ENCODE results near the gene LRRC1.

Gene LRRC1

DNA sequence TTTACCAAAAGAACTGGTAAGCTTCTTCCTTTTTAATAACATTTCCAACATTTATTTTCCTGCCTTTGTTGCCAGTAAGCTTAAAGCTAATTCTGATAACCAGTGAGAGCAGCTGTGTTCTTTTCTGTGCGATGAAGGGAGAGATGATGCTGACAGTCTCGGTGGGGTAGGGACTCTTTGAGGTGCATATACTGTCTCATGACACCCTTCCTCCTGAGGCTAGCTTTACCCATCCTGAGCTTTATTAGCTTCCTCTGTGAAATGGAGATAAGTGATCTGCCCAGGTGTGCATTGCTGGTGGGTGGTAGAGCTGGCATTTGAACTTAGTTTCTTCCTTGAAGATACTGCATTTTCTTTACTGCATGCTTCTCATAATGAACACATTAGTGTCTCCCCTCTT, 92.5 kb downstream of the LRRC1 start:
- Mint-ChIP-seq H3K9me3 (no peaks in the 10 kb centered on the region), H3K36me3 (no peaks in the 10 kb centered on the region), H3K27ac (no peak overlapping the region), H3K27me3 (no peaks in the 10 kb centered on the region), H3K4me3 (no peak overlapping the region), H3K4me1 (no peaks in the 10 kb centered on the region)
- DNase-seq: no peak
- CTCF ChIA-PET: no interaction called here

DNA sequence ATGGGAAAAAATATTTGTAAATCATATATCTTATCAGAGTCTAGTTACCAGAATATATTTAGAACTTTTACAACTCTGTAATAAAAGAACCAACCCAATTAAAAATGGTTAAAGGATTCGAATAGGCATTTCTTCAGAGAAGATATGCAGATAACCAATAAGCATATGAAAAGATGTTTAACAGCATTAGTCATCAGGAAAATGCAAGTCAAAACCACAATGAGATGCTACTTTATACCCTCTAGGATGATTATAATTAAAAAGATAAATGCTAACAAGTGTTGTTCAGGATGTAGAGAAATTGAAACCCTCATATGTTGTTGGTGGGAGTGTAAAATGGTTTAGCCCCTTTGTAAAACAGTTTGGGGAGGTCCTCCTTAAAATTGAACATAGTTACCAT, 94.1 kb downstream of the LRRC1 start:
- no peak overlapping the region for H3K27ac Mint-ChIP-seq
- H3K4me3 Mint-ChIP-seq: no peak overlapping the region
- H3K27me3 Mint-ChIP-seq: no peaks in the 10 kb centered on the region
- H3K36me3 Mint-ChIP-seq: no peaks in the 10 kb centered on the region
- no peaks in the 10 kb centered on the region for H3K9me3 Mint-ChIP-seq
- H3K4me1 Mint-ChIP-seq: no peaks in the 10 kb centered on the region
- DNase-seq: no peak
- CTCF ChIA-PET: no interaction called here

DNA sequence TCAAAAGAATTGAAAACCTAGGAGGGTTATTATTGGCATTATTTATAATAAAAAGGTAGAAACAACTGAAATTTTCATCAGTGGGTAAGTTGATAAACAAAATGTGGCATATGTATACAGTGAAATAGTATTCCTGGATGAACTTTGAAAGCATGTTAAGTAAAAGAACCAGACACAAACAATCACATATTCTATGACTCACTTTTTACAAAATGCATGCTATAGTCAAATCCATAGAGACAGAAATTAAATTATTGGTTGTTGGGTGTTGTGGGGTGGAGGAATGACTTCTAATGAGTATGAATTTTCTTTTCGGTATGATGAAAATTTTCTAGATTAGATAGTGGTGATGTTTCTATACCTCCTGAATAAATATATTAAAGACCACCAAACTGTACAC, 94.6 kb downstream of the LRRC1 start:
- CTCF ChIA-PET: no interaction called here
- peaks cover 3% of the 10 kb centered on the region for H3K4me1 Mint-ChIP-seq
- H3K4me3 Mint-ChIP-seq: no peak overlapping the region
- DNase-seq: no peak
- H3K27ac Mint-ChIP-seq: no peak overlapping the region
- no peaks in the 10 kb centered on the region for H3K27me3 Mint-ChIP-seq
- H3K9me3 Mint-ChIP-seq: no peaks in the 10 kb centered on the region
- no peaks in the 10 kb centered on the region for H3K36me3 Mint-ChIP-seq

DNA sequence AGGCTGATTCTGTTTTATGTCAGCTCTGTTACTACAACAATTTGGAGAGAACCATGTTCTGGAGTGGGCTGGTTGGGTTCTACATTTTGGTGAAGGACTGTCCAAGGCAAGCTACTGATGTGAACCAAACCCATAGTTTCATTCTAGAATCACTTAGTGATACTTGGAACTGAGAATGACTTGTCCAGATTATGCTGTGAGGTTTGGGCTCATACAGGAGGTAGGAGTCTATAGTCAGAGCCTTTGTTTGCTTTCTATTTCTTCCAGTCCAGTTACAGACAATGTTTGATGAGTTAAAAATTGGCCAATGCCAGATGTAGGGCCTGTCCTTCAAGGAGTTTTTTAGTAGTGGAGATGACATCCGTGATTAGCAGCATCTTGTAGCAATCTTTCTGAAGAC, 97.9 kb downstream of the LRRC1 start:
- Mint-ChIP-seq H3K27ac (no peak overlapping the region), H3K4me1 (peaks cover 3% of the 10 kb centered on the region), H3K36me3 (no peaks in the 10 kb centered on the region), H3K4me3 (no peak overlapping the region), H3K9me3 (no peaks in the 10 kb centered on the region), H3K27me3 (no peaks in the 10 kb centered on the region)
- CTCF ChIA-PET: no interaction called here
- DNase-seq: no peak

DNA sequence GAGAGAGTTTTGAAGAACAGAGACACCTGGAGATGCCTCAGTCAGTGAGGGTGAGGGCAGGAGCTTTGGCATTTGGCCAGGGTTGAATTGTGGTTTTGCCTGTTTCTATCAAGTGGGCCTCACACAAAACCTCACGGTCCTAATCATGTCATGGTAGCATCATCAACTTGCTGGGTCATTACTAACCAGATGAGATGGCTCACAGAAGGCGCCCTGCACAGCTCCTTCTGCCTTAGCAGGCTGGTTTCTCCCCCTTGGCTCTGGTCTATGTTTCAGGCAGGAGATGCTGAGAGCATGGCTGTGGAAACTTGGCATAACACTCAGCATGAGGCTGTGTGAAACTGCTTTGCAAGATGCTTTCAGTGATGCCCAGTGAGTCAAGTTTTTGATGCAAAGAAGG, 99.3 kb downstream of the LRRC1 start:
- peaks cover 3% of the 10 kb centered on the region for H3K4me1 Mint-ChIP-seq
- CTCF ChIA-PET: no interaction called here
- H3K9me3 Mint-ChIP-seq: no peaks in the 10 kb centered on the region
- no peak for DNase-seq
- no peaks in the 10 kb centered on the region for H3K27me3 Mint-ChIP-seq
- H3K4me3 Mint-ChIP-seq: no peak overlapping the region
- H3K36me3 Mint-ChIP-seq: no peaks in the 10 kb centered on the region
- H3K27ac Mint-ChIP-seq: no peak overlapping the region

DNA sequence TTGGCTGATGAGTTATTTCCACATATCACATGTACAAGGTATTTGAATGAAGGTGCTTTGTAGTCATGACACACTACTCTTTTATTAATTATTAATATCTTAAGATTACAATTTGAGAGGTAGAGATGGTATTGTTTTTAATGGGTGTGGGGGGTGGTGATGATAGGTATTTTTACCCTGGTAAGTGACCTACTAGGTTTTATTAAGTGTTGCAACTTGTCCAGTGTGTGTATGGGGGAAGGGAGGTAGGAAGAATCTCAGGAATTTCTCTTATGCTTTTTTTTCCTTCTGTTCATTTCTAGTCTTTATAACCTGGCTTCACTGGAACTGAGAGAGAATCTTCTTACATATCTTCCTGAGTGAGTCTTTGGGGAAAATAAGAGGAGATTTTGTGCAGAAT, 101.4 kb downstream of the LRRC1 start:
- H3K27me3 Mint-ChIP-seq: no peaks in the 10 kb centered on the region
- CTCF ChIA-PET: no interaction called here

DNA sequence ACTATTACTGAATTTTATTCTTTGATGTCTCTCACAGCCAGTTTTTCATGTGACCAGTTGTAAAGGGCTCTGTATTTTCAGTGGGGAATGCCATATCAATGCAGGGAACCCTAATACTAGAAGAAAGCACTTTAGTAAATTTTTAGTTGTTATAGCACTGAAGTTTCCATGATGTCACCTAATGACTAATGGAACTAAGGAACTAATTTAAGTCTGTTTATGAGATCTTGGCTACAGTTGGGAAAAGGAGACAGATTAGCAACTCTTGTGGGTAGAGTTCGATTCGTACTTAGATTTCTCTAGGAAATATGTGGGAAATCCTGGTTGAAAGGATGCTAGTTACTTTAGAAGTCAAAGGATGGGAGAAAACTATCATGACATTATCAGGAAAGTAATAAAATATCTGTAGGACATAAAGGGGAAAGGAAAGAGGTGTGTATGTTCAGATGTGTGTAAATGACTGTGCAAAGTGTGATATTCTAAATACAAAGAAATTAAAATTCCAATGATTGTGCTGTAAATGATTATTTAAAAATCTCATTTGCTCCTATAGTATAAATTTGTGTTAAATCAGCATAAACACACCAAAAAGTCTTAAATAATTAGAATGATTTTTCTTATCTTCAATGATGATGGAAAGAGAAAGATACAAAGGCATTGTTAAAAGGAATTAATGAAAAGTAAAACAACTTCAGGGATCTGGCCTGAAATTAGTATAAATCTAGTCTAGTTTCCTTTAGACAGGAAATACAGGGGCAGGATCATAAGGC, 103.4 kb downstream of the LRRC1 start:
- Mint-ChIP-seq H3K4me3 (no peak overlapping the region), H3K36me3 (no peaks in the 10 kb centered on the region), H3K9me3 (no peaks in the 10 kb centered on the region), H3K27me3 (no peaks in the 10 kb centered on the region), H3K4me1 (peaks cover 3% of the 10 kb centered on the region), H3K27ac (no peak overlapping the region)
- CTCF ChIA-PET: no interaction called here
- no peak for DNase-seq

More for the DNA sequence above, 101.4 kb downstream of the LRRC1 start:
- Mint-ChIP-seq H3K36me3 (no peaks in the 10 kb centered on the region), H3K27ac (no peak overlapping the region), H3K4me3 (no peak overlapping the region), H3K9me3 (no peaks in the 10 kb centered on the region), H3K4me1 (peaks cover 3% of the 10 kb centered on the region)
- no peak for DNase-seq

DNA sequence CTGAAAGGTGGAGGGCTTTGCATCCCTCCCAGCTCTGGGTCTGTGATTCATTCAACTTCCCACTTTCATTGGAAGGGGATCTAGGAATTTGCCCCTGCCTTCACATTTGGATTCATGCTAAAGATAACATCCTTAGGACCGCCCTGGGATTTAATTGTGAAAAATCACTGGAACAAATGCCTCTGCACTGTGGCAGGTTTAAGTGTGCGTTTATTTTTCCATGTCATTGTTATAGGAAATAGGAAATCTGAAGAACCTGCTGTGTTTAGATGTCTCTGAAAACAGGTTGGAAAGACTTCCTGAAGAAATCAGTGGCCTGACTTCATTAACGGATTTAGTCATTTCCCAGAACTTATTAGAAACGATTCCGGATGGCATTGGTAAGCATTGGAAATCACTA, 104.7 kb downstream of the LRRC1 start:
- Mint-ChIP-seq H3K4me1 (no peaks in the 10 kb centered on the region), H3K27me3 (no peaks in the 10 kb centered on the region), H3K36me3 (no peaks in the 10 kb centered on the region), H3K27ac (no peak overlapping the region), H3K9me3 (no peaks in the 10 kb centered on the region), H3K4me3 (no peak overlapping the region)
- DNase-seq: no peak
- CTCF ChIA-PET: no interaction called here

DNA sequence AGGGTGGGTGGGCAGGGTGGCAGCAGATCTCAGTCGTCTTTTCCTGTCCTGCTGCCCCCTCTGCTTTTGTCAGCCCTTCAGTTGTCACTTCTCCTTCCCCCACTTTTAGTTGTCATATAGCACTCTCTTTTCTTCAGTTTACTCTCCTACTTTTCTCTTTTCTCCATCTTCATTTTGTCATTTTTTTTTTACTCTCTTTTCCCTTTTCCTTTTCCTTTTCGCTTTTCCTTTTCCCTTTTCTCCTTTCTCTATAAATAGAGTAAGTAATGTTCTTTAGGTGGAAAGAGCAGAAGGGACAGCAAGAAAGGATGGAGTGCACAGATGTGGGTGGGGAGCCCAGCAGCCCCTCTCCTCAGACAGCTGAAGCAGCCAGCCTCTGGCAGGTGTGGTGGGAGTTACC, 108.6 kb downstream of the LRRC1 start:
- Mint-ChIP-seq H3K27me3 (no peaks in the 10 kb centered on the region), H3K27ac (no peak overlapping the region), H3K9me3 (no peaks in the 10 kb centered on the region), H3K4me3 (no peak overlapping the region), H3K4me1 (no peaks in the 10 kb centered on the region), H3K36me3 (no peaks in the 10 kb centered on the region)
- DNase-seq: no peak
- CTCF ChIA-PET: no interaction called here

DNA sequence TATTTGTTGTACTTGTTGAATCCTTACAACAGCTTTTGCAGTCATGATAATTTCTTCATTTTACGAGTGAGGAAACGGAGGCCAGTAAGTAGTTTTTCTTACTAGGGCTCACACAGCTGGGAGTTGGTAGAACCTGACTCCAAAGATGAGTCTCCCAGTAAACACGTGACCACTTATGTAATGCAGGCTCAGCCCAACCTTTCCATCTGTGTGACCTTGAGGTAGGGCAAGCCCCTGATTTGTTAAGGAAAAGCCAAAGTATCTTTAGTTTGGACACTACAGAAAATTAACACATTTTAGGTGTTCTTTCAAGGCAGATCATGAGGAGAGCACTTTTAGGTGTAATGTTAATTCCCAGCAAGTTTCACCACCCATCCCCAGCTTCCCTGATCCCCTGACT, 111.3 kb downstream of the LRRC1 start:
- Mint-ChIP-seq H3K9me3 (no peaks in the 10 kb centered on the region), H3K4me1 (no peaks in the 10 kb centered on the region), H3K27me3 (no peaks in the 10 kb centered on the region), H3K4me3 (no peak overlapping the region), H3K27ac (no peak overlapping the region), H3K36me3 (no peaks in the 10 kb centered on the region)
- DNase-seq: no peak
- CTCF ChIA-PET: interaction anchor here (0.6 kb wide), 1 partner anchor 42 kb away, joined by 3 read pairs; no protein-coding TSS in a partner anchor

DNA sequence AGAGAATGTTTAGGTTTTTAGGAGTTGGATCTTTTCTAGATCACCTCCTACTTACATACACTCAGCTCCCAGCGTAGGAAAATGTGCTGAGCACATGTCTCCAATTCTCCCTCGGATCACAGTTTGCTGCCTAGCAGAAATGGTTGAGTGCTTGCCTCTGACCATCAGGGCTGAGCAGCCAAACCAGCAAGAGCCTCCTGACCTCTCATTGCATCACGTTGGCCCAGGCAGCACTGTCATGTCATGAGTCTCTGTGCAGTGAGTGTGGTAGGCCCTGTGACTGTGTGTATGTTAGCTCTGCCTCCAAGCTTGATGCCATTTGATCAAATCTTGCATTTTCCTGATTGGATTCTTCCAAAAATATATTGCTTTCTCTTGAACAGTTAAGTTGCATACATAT, 112.0 kb downstream of the LRRC1 start:
- Mint-ChIP-seq H3K27ac (no peak overlapping the region), H3K9me3 (no peaks in the 10 kb centered on the region), H3K27me3 (no peaks in the 10 kb centered on the region), H3K4me1 (no peaks in the 10 kb centered on the region), H3K36me3 (no peaks in the 10 kb centered on the region), H3K4me3 (no peak overlapping the region)
- CTCF ChIA-PET: no interaction called here
- DNase-seq: no peak

DNA sequence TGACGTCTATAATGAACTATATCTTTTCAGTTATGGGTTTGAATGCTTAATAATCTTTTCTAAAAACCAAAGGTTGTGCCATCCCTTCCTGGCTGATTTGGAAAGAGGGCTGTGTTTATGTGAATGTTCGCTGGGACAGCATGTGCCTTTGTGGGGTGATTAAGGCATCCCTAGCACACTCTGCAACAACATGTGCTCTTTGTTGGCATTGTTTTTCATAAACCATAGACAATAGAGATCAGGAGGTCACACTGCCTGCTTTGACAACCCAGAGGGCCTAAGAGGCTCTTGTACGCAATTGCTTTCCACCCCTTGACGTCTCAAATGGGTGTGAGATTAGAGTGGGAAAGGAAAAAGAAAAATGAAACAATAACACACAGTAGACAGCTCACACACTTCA, 116.0 kb downstream of the LRRC1 start:
- Mint-ChIP-seq H3K27ac (no peak overlapping the region), H3K9me3 (no peaks in the 10 kb centered on the region), H3K36me3 (no peaks in the 10 kb centered on the region), H3K4me3 (no peak overlapping the region), H3K4me1 (no peaks in the 10 kb centered on the region), H3K27me3 (no peaks in the 10 kb centered on the region)
- CTCF ChIA-PET: no interaction called here
- no peak for DNase-seq

DNA sequence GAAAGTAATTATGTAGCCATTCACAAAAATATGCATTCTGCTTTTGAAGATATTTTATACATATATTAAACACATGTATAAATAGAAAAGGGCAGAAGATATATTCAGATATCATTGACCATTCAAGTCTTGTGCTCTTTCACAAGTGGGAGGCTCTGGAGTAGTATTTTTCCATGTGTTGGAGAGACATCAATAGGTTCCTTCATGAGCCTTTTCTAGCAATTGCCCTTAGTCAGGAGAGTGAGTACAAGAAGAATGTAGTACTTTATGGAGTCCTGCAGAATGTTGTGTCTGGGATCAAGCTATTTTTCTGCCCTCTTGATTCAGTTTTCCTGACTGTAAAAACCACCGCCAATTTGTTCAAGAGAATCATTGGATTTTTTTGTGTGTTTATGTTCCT, 117.9 kb downstream of the LRRC1 start:
- Mint-ChIP-seq H3K4me1 (no peaks in the 10 kb centered on the region), H3K27ac (no peak overlapping the region), H3K9me3 (no peaks in the 10 kb centered on the region), H3K27me3 (no peaks in the 10 kb centered on the region), H3K4me3 (no peak overlapping the region), H3K36me3 (no peaks in the 10 kb centered on the region)
- no peak for DNase-seq
- CTCF ChIA-PET: interaction anchor here (0.6 kb wide), 1 partner anchor 49 kb away, joined by 3 read pairs; no protein-coding TSS in a partner anchor

DNA sequence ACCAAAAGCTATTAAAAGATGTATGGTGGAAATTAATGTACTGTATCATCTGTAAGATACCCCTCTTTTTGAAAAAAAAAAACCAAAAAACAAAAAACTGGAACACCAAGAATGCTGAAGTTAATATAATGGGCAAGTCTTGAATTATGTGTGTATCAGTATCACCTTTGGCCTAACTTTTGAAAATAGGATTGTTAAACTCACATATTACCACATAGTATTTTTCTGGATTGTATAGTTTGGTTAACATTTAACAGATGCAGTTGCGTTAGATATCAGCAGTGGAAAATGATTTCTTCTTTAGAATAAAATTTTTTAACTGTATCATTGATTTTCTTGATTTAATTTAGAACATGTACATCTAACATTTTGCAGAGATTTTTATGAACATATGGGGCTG, 118.5 kb downstream of the LRRC1 start:
- Mint-ChIP-seq H3K36me3 (no peaks in the 10 kb centered on the region), H3K4me3 (no peak overlapping the region), H3K27ac (no peak overlapping the region), H3K27me3 (no peaks in the 10 kb centered on the region), H3K4me1 (no peaks in the 10 kb centered on the region), H3K9me3 (no peaks in the 10 kb centered on the region)
- CTCF ChIA-PET: interaction anchor here (0.6 kb wide), 1 partner anchor 50 kb away, joined by 3 read pairs; no protein-coding TSS in a partner anchor
- DNase-seq: no peak

DNA sequence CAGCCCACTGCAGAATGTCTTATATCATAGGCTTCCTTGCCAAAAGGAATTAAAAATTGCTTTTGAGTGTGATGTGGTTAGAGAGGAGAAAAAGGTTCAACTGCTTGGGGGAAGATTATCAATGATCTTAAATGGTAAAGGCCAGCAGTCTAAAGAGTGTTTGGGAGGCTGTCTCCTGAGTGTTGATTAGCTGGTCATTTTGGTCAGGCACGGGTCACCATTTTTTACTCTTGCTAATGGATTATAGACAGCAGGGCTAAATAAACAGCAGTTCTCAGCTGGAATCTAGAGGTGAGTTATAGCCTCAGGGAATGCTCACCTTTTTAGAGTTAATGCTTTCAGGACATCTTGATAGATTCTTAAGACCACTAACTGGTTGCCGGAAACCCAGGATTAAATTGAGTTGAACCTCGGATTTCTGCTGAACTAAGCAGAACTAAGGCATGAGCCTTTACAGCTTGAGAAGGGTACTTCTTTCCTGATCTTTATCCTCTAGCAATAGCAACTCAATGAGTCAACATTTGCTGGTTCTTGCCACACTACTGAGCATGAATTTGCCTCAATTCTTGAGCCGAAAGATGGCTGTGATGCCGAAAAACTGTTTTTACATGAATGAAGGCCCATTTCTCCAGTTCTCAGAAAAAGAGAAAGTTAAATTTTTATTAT, 120.4 kb downstream of the LRRC1 start:
- Mint-ChIP-seq H3K36me3 (no peaks in the 10 kb centered on the region), H3K27ac (no peak overlapping the region), H3K27me3 (no peaks in the 10 kb centered on the region), H3K4me1 (no peaks in the 10 kb centered on the region), H3K9me3 (no peaks in the 10 kb centered on the region), H3K4me3 (no peak overlapping the region)
- no peak for DNase-seq
- CTCF ChIA-PET: no interaction called here
